M059J (cell line): ENCODE results near the gene SLC5A9. TPM values are rescaled to one million over a fixed set of nuclear protein-coding genes. Genes with fewer than 3 reads are reported as not detected.
"Not testable (repeated sequence)": the region's sequence is repeated elsewhere in the genome, so short reads cannot be mapped to it uniquely, and the experiment has no call there.

Experiments
- DNase-seq: peaks from one replicate; pipeline ENCODE4 v3.0.0-alpha.2; 2012; ENCODE audit warnings: low read depth
- total RNA-seq: library from RNA; depleted of rRNA; stranded (reverse); fragments of >200 nt; shearing (Covaris generic); gene quantifications from 2 replicates; pipeline ENCODE4 v1.2.3, GENCODE V29; 2014

SLC5A9 gene
- total RNA-seq, 1 experiment from 2014 or later: not detected

GRCh38 chr1:48214366-48214765, 8.2 kb upstream of the SLC5A9 start:
- not testable (repeated sequence) for DNase-seq

- no peak for DNase-seq
Observed at GRCh38 chr1:48214820-48215219, 7.7 kb upstream of the SLC5A9 start.

DNA sequence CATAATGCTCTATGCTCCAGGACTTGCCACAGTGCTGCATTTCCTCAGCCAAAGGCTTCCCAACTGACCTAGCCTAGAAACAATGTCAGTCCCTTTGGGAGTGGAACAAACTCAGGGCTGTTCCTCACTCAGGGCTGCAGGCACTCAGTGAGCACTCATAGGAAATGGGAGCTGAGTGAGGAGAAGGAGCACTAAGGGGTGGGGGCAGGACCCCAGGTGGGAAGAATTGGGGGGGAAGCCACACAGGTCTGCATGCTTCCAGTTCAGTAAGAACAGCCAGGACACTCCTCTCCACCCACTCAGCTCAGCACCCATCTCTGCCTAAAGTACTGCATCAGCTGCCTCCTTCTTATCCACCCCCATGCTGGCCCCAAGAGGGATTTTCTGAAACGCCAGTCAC, 7.3 kb upstream of the SLC5A9 start:
- DNase-seq: no peak

- DNase-seq: no peak
Observed at GRCh38 chr1:48215889-48216288, 6.6 kb upstream of the SLC5A9 start.

DNA sequence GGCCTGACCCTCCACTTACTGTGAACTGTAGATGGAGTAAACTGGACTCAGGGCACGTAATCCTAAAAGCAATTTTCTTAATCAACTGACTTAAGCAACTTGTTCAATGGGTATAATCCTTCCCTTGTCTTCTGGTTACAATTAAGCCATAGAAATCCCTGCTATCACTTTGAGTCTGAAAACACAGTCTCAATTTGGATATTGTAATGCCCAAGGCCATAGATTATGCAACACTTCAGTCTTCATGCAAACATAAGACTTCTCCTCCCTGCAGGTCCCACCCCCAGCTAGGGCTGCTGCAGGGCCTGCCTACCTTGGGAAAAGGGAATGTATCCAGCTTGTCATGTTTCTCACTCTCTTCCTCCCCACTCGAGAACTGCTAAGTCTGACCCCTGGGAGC, 6.2 kb upstream of the SLC5A9 start:
- DNase-seq: no peak

DNA sequence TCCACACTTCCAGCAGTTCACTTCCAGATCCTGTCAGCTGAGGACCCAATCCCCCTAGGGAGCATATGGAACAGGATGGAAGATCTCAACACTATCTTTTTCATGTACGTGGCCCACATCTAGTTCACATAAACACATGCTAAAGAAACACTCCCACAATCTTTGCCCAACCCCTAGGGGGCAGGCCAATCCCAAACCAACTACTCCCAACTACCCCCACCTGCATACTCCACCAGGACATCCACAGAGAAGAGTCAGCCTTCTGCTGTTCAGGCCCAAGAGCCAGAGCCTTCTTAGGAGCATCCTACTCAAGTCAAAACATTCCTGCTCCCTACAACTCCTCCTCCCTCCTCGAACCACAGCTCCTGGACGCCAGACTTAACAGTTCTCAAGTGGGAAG, 5.6 kb upstream of the SLC5A9 start:
- no peak for DNase-seq

DNA sequence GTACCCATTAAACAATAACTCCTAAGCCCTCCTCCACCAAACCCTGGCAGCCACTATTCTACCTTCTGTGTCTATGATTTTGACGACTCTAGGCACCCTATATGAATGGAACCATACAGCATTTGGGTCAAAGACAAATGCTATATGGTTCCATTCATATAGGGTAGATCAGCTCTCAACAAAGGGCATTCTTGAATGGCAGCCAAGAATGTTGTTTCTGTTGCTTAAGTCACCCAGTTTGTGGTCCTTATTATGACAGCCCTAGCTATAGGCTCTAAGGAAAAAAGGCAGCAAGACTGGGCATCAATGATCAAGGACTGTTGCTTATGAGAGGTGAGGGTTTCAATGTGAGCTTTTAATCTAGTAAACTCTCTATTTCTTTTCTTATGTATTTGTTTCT, 4.7 kb upstream of the SLC5A9 start:
- no peak for DNase-seq

DNA sequence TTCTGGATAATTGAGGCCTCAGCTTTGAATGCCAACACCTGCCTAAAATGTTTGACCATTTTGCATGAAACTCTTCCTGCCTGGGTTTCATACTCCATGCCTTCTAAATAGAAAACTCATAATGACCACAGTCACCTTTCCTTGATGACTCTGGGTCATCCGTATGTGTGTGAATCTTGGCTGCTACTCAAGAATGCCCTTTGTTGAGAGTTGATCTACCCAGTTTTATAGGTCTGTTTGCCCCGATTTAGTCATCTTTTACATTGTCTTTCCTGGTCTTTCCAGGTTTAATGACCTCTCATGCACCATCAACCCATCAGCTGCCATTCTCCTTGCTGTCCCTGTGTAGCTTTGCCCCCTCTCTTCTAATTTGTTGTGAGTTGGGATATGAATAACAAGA, 2.7 kb upstream of the SLC5A9 start:
- no peak for DNase-seq

DNA sequence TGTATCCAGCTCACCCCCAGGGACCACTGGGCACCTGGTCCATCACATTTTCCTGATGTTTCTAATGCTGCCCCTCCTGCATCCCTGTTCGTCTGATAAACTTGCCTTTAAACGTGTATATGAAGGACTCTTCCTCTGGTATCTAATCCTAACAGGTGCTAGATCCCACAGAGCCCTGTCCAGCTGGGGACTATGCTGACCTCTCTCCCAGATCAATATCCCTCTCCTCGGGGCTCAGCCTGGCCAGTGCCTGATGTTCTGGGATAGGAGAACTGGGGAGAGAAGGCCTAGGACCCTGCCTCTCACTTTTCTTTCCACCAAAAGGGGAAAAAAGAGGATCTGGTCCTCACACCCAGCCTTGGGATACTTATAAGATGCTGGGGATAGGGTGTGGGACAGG, 1.4 kb upstream of the SLC5A9 start:
- DNase-seq: no peak

DNA sequence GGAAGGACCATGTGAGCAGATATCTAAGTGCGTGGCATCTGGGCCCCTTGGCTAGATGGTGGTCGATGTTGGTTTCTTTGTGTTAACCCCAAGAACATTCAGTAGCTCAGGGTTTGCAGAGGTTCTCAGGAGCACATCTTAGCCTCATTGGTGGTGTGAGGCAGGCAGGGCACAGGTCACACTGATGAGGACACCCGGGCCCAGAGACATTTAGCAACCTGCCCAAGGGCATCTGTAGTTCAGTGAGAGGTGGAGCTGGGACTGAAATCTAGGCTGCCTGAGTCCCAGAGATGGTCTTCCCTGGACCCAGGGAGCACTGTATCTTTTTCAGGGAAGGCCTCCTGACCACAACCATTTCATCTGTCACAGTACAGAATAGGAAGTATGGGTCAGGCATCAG, 859 bp upstream of the SLC5A9 start:
- no peak for DNase-seq

DNA sequence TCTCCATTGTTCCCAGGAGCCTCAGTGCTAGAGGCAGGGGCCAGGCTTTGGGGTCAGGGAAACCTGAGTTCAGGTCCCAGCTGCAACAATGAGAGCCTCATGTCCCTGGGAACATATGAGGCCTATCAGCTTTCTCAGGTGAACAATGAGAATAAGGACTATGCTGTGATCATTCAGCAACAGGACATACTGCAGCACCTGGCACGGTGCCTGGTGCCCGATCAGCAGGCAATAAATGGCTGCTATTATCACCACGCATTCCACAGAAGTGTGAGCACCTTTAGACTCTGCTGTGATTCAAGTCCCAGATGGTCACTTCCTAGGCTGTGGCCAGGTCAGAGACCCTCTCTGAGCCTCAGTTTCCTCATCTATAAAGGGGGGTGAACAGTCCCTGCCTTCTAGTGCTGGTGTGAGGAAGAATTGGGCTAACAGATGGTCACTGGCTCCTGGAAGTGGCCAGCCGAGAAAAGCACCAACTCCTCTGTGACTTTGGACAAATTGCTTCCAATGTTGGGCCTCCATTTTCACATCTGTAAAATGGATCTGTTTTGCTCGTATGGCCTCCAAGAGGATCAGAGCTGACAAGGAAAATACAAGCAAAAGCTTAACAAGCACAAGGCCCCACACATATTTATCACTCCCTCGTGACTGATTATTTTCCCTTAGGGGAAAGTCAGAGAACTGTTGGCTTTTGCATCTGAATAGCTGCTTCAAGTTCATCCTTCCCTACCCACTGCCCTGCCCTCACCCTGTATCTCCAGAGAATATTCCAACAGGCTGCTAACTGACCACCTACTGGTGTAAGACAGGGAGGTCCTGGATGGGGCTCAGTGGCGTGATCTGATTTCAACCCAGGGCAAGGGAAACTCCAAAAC, 1.1 kb downstream of the SLC5A9 start:
- no peak for DNase-seq

GRCh38 chr1:48224791-48225190, 2.3 kb downstream of the SLC5A9 start:
- DNase-seq: no peak

DNA sequence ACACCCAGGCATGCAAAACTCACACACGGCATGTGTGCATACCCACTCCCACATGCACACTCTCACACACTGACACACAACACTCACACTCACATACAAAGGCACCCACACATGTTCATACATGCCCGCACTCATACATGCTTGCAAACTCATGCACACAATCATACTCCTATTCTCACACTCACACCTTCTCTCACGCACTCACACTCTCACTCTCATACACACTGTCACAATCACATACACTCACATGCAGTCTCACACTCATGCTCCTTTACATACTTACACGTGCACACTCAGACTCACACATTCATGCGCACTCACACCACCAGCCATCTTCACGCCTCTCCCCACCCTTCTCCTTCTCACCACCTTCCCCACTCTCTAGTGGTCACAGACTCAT, 3.1 kb downstream of the SLC5A9 start:
- no peak for DNase-seq

DNA sequence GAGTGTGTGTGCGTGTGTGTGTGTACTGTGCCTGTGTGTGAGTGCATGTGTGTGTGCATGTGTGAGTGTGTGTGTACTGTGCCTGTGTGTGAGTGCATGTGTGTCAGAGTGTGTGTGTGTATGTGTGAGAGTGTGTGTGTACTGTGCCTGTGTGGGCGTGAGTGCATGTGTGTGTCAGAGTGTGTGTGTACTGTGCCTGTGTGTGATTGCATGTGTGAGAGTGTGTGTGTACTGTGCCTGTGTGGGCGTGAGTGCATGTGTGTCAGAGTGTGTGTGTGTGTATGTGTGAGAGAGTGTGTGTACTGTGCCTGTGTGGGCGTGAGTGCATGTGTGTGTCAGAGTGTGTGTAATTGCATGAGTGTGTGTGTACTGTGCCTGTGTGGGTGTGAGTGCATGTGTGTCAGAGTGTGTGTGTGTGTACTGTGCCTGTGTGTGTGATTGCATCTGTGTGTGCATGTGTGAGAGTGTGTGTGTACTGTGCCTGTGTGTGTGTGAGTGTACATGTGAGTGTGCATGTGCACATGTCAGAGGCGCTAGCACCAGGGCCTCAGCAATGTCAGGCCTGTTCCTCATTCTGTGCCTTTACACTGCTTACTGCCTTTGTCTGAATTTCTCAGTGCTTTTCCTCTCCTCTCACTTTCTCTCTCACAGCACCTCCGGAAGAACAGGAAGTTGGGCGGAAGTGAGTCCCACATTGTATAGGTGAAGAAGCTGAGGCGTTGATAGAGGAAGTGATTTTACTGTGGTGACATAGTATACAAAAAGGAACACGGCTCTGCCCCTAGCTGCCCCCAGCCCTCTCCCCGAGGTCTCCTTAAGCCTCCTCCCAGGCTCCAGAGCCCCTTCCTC, 4.9 kb downstream of the SLC5A9 start:
- no peak for DNase-seq

- no peak for DNase-seq
Observed at GRCh38 chr1:48228156-48228555, 5.6 kb downstream of the SLC5A9 start.

- no peak for DNase-seq
Observed at GRCh38 chr1:48229317-48229716, 6.8 kb downstream of the SLC5A9 start.

- DNase-seq: no peak
Observed at GRCh38 chr1:48230236-48230635, 7.7 kb downstream of the SLC5A9 start.

DNA sequence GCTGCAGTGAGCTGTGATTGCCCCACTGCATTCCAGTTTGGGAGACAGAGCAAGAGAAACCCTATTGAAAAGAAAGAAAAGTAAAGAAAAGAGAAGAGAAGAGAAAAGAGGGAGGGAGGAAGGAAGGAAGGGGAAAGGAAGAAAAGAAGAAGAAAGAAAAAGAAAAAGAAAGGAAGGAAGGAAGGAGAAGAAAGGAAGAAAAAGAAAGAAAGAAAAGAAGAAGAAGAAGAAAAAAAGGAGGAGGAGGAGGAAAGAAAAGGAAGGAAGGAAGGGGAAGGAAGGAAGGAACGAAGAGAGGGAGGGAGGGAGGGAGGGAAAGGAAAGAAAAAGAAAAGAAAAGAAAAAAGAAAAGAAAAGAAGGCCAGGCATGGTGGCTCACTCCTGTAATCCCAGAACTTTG, 10.2 kb downstream of the SLC5A9 start:
- DNase-seq: no peak

GRCh38 chr1:48233666-48234485, 11.4 kb downstream of the SLC5A9 start:
- DNase-seq: no peak

- DNase-seq: no peak
Observed at GRCh38 chr1:48235652-48236051, 13.1 kb downstream of the SLC5A9 start.

DNA sequence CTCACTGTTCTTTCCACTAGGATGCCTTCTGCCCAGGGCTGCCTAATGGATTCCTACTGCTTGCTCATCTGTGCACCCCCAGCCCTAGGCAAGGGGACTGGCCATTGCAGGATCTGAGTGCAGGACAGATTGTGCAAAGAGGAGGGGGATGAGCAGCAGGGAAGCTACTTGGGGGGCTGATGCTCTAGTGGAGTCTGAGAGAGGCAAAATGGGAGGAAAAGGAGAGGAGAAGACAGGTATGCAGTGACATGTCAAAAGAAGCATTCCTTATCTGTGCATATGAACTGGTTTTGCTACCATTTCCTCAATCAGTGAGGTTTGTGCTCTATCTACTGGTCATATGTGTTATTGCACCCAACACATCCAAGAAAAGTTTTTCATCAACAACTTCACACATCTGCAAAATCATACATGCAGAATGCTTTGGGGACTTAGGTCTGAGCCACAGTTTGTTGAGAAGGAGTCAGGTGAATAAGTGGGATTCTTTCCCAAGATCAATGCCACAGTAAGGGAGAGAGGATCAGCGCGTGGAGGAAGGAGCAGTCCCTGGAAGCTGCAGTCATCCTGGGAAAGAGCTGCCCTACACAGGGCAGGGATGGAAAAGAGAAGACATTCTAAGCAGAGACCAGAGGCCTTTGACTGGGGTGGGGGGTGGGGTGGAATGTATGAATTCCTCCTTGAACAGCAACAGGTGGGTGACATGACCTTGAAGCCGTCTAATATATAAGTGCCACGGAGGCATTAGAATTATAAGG, 14.4 kb downstream of the SLC5A9 start:
- DNase-seq: peak; percentile 15
